LNCaP clone FGC (cell line): ENCODE measurements around the gene WSB2.
"Not testable (repeated sequence)": the region's sequence is repeated elsewhere in the genome, so short reads cannot be mapped to it uniquely, and the experiment has no call there.

ENCODE experiments used
- DNase-seq: peaks from one replicate; pipeline ENCODE4 v3.0.0-alpha.2; 2011; ENCODE audit warnings: low read depth
- H3K4me3 ChIP-seq: 2 replicates; pipeline ENCODE4 v1.5.1; 2011; ENCODE audit warnings: mild to moderate bottlenecking, low read depth, low read length, control low read depth
- TF ChIP-seq, protein P1 (sequence below): IDR thresholded peaks from 2 replicates; pipeline ENCODE4 v1.5.1; 2012; ENCODE audit warnings: mild to moderate bottlenecking; ENCODE audit not compliant: control insufficient read depth, insufficient read depth; ENCODE audit errors: extremely low read depth

The WSB2 gene

DNA sequence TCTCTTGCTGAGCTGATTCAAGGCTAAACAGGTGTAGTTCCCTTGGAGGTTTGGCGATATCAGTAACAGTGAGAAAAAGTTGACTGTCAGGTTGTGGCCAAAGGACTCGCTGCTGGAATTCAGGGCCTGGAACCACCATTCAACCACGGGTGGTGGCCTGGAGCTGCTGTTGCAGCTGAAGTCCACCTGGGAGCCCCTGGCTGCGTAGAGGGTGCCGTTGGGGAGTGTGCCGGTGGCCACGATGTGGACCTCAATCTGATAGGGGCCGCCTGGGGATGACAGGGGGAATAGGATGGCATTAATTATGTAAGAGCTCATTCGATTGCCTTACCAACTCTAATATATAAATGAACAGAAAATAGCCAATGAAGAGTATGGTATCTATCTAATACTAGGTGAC lies 21.2 kb upstream of the WSB2 start:
- TF ChIP-seq, protein P1, sequence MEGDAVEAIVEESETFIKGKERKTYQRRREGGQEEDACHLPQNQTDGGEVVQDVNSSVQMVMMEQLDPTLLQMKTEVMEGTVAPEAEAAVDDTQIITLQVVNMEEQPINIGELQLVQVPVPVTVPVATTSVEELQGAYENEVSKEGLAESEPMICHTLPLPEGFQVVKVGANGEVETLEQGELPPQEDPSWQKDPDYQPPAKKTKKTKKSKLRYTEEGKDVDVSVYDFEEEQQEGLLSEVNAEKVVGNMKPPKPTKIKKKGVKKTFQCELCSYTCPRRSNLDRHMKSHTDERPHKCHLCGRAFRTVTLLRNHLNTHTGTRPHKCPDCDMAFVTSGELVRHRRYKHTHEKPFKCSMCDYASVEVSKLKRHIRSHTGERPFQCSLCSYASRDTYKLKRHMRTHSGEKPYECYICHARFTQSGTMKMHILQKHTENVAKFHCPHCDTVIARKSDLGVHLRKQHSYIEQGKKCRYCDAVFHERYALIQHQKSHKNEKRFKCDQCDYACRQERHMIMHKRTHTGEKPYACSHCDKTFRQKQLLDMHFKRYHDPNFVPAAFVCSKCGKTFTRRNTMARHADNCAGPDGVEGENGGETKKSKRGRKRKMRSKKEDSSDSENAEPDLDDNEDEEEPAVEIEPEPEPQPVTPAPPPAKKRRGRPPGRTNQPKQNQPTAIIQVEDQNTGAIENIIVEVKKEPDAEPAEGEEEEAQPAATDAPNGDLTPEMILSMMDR, result no peak
- no peak for DNase-seq
- H3K4me3 ChIP-seq, result no peak overlapping the region

DNA sequence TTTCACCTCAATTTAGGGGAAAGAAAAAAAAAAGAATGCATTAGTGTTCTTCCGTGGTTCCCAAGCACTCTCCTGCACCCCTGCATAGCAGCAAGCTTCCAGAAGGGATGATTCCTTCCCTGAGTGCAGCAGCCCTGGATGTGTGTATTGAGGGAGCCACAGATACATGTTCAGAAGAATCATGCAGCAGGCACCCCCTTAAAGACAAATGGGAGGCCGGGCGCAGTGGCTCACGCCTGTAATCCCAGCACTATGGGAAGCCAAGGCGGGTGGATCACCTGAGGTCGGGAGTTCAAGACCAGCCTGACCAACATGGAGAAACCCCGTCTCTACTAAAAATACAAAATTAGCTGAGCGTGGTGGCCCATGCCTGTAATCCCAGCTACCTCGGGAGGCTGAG lies 20.5 kb upstream of the WSB2 start:
- not testable (repeated sequence) for DNase-seq, H3K4me3 ChIP-seq

DNA sequence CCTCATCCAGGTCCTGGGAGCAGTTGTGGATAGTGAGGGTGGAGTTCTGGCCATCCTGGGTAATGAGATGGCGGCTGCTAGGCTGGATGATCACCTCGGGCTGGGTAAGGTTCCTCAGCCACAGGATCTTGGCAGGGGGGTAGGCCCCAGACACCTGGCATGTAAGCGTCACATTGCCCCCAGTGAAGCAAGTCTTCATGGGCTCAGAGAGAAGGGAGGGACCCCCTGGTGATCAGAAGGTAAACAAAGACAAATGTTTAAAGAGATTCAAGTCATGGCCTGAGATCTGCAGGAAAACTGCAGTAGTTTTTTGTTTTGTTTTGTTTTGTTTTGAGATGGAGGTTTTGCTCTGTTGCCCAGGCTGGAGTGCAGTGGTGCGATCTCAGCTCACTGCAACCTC lies 12.8 kb upstream of the WSB2 start:
- H3K4me3 ChIP-seq, result no peak overlapping the region
- DNase-seq, result no peak
- TF ChIP-seq, protein P1, result no peak

DNA sequence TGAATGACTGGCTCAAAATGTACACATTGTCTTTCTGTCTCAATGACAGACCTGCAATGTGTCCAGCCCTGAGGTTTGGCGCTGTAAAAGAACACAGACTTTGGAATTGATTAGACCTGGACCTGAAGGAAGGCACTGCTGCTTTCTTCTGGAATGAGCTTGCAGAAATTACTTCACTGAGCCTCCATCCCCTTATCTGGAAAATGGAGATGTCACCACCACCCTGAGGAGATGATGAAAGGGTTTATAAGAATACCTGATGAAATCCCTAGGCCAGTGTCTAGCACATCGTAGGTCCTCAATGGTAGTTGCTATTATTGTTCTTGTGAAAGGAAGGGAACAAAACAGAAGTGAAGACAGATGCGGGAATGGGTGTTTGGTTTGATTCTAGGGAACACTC lies 9.7 kb upstream of the WSB2 start:
- no peak for DNase-seq
- TF ChIP-seq, protein P1, result no peak
- H3K4me3 ChIP-seq, result no peak overlapping the region

DNA sequence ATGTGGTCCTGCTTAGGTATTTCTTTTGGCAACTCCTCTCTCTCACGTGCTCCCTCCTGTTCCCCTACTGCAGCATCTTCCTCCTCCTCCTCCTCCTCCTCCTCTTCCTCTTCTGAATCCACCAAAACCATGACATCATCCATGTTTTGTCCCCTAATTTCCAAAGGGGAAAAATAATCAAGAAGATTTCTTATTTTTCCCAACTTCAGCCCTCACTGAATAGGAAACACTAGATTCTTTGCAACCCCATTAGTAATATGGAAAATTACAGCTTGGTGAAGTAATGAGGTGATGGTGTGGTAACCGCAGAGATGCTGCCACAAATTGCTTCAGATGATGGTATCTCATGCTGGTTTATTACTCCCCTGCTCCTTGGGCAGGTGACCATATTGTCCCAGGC lies 7.5 kb upstream of the WSB2 start:
- DNase-seq, result no peak
- H3K4me3 ChIP-seq, result no peak overlapping the region
- TF ChIP-seq, protein P1, result no peak

DNA sequence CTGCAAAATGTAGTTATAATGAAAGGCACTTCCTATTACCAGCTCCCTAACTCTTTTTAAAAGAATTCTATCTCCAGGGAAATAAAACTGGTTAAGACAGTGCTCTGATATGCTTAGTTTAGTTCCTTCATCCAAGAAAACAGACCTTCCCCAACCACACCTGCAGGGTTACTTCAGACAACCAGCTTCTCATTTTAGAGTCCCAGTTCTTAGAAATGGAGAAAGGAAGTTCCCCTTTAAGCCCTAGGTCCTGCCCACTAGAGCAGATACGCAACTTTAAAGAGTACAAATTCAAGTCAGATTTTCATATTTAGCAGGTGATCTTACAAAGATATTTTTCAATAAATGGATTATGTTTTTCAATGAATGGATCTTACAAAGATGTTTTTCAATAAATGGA lies 4.4 kb upstream of the WSB2 start:
- H3K4me3 ChIP-seq, result no peak overlapping the region
- TF ChIP-seq, protein P1, result no peak
- DNase-seq, result no peak

DNA sequence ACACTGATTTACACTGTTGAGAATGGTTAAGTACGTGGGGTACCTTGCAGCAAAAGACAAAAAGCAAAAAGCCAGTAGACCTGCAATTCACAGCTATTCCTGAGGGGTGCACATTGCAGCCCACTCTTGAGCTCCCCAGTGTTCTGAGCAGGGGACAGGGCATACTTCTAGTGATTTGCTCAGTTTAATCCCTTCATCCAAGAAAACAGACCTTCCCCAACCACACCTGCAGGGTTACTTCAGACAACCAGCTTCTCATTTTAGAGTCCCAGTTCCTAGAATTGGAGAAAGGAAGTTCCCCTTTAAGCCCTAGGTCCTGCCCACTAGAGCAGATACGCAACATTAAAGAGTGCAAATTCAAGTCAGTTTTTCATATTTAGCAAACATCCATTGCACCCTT lies 3.6 kb upstream of the WSB2 start:
- H3K4me3 ChIP-seq, result no peak overlapping the region
- TF ChIP-seq, protein P1, result no peak
- no peak for DNase-seq
